A549 (cell line): Measurements from ENCODE around the gene CATSPERB.

Source experiments
- POLR2A ChIP-seq: IDR thresholded peaks from 2 replicates; pipeline ENCODE4 v1.6.1; 2012; ENCODE audit warnings: mild to moderate bottlenecking, low read length
- TF ChIP-seq, protein P1 (sequence below): fragments of >200 bp; sonication (Bioruptor Twin); formaldehyde crosslinking; IDR thresholded peaks from 3 replicates; pipeline ENCODE4 v1.5.1; 2016

- TF ChIP-seq, protein P1, sequence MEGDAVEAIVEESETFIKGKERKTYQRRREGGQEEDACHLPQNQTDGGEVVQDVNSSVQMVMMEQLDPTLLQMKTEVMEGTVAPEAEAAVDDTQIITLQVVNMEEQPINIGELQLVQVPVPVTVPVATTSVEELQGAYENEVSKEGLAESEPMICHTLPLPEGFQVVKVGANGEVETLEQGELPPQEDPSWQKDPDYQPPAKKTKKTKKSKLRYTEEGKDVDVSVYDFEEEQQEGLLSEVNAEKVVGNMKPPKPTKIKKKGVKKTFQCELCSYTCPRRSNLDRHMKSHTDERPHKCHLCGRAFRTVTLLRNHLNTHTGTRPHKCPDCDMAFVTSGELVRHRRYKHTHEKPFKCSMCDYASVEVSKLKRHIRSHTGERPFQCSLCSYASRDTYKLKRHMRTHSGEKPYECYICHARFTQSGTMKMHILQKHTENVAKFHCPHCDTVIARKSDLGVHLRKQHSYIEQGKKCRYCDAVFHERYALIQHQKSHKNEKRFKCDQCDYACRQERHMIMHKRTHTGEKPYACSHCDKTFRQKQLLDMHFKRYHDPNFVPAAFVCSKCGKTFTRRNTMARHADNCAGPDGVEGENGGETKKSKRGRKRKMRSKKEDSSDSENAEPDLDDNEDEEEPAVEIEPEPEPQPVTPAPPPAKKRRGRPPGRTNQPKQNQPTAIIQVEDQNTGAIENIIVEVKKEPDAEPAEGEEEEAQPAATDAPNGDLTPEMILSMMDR: no peak
- no peak for TF ChIP-seq POLR2A
Observed at GRCh38 chr14:91723501-91723900, 8.4 kb downstream of the CATSPERB start.
